NCI-H2081 (cell line): ENCODE results near the gene ANXA4.

Source experiments
- DNase-seq, 2 experiments: peaks; one replicate each; lab custom pipeline; 2025; lab: John Stamatoyannopoulos, UW

Gene ANXA4

GRCh38 chr2:69846182-69847067 lies 104.5 kb downstream of the ANXA4 start:
- DNase-seq, result no peak

DNA sequence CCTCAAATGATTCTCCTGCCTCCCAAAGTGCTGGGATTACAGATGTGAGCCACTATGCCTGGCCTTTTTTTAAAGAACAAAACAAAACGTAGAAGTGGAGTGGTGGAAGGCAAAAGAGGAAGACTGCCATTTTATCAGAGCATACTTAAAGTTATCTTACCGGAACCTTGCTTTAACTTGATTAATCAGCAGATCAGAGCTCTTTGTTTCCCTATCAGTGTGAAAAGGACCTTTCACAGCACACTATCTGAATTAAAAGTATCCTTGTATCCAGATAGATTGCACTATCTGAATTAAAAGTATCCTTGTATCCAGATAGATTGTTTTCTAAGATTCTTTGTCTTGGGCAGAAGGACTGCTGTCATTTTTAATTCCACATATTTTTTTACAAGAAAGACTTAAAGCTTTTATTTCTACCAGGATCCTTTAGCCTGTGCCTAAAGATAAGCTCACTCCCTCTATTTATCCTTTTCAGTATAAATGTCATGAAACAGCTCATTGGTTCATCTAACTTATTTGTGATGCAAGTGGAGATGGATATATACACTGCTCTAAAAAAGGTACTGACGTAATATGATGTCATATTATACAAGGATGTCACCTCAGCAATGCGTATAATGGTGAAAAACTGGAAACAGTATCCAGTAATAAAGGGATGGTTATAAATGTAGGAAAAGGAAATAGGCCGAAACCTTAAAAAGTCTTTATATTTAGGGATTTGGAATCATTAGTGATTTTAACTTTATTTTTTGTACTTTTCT lies 105.3 kb downstream of the ANXA4 start:
- DNase-seq, result no peak

DNA sequence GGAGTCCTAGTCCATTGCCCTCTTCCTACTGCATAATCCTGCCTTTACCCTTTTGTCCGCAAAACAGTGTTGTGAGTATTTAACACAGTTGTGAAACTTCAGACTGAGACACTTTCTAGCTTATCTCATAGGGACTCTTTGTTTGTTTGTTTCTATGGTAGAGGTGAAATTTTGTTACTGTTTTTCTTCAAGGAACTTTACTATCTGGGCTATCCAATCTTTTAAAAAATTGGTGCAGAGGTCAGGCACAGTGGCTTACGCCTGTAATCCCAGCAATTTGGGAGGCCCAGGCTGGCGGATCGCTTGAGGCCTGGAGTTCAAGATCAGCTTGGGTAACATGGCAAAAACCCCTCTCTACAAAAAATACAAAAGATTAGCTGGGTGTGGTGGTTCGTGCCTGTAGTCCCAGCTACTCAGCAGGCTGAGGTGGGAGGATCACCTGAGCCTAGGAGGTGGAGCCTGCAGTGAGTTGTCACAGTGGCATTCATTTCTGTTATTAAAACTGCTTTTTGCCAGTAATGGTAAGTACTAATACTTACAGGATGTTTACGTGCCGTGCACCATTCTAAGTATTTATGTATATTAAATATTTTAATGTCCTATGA lies 106.4 kb downstream of the ANXA4 start:
- no peak for DNase-seq

DNA sequence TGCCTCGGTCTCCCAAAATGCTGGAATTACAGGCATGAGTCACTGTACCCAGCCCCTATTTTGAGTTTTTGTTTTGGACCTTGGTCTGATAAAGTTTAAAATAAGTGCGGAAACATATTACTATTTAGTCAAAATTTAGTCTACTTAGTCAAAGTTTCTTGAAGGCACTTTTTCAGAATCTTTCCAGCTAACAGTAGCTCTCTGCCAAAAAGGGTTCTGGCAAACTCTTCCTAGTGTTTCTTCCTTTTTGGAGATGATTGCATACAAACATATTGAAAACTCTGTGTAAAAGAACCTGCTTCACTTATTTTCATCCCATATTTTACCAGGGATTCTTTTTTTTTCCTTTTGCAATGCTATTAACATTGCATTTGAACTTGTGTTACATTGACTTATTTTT lies 116.3 kb downstream of the ANXA4 start:
- no peak for DNase-seq

DNA sequence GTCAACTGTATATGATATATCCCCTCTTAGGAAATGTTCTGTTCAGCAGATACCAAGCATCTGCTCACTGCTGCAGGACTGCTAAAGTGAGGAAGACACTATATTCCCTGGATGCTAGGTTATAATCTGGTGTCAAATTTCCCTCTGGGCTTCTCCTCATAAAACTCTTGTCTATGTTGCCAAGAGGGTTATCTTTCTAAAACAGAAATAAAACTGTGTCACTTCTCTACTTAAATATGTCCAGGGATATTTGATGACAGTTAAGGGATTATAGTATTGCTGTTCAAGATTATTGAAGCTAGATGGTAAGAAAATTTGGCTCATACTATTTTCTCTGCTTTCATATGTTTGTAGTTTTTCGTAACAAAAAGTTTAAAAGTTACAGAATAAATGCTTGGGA lies 121.4 kb downstream of the ANXA4 start:
- DNase-seq, result no peak
